GM19023 (cell line): ENCODE data around the gene INPPL1.
"Not testable (repeated sequence)": the region's sequence is repeated elsewhere in the genome, so short reads cannot be mapped to it uniquely, and the experiment has no call there.

ENCODE experiments used
- ATAC-seq: cut with Tn5 transposase; IDR thresholded peaks from one replicate; pipeline ENCODE4 v1.9.1; 2021; ENCODE audit warnings: mild to moderate bottlenecking, moderate library complexity; ENCODE audit not compliant: unreplicated experiment

INPPL1 gene

GRCh38 chr11:72243173-72244059 is 18.8 kb downstream of the INPPL1 start:
- ATAC-seq, result no peak

GRCh38 chr11:72244060-72244360 is 19.4 kb downstream of the INPPL1 start, which contains the start of gene PHOX2A:
Gene PHOX2A, minus strand, starts transcription at chr11:72244176. Its CDS starts 172 bp downstream, at chr11:72244004.
- ATAC-seq, result no peak

GRCh38 chr11:72244361-72245262 is 20.0 kb downstream of the INPPL1 start:
- ATAC-seq, result no peak

GRCh38 chr11:72245263-72245816 is 20.8 kb downstream of the INPPL1 start:
- no peak for ATAC-seq

GRCh38 chr11:72247584-72247983 is 23.0 kb downstream of the INPPL1 start:
- ATAC-seq, result no peak

GRCh38 chr11:72249961-72250360 is 25.4 kb downstream of the INPPL1 start:
- ATAC-seq, result no peak

- no peak for ATAC-seq
Observed at GRCh38 chr11:72250661-72251464, 26.3 kb downstream of the INPPL1 start.

GRCh38 chr11:72251614-72252013 is 27.0 kb downstream of the INPPL1 start:
- no peak for ATAC-seq

GRCh38 chr11:72253392-72253791 is 28.8 kb downstream of the INPPL1 start:
- no peak for ATAC-seq

GRCh38 chr11:72254299-72254993 is 29.9 kb downstream of the INPPL1 start:
- no peak for ATAC-seq

- ATAC-seq, result no peak
Observed at GRCh38 chr11:72257570-72257969, 33.0 kb downstream of the INPPL1 start.

- ATAC-seq, result no peak
Observed at GRCh38 chr11:72259490-72259889, 34.9 kb downstream of the INPPL1 start.

GRCh38 chr11:72260574-72260973 is 36.0 kb downstream of the INPPL1 start:
- ATAC-seq, result no peak

GRCh38 chr11:72263361-72263760 is 38.8 kb downstream of the INPPL1 start:
- no peak for ATAC-seq

GRCh38 chr11:72265951-72266350 is 41.4 kb downstream of the INPPL1 start:
- no peak for ATAC-seq

- not testable (repeated sequence) for ATAC-seq
Observed at GRCh38 chr11:72266960-72267359, 42.4 kb downstream of the INPPL1 start.

- no peak for ATAC-seq
Observed at GRCh38 chr11:72267956-72268617, 43.5 kb downstream of the INPPL1 start.

GRCh38 chr11:72271980-72272379 is 47.4 kb downstream of the INPPL1 start:
- ATAC-seq, result no peak

- no peak for ATAC-seq
Observed at GRCh38 chr11:72274435-72274834, 49.9 kb downstream of the INPPL1 start.

- no peak for ATAC-seq
Observed at GRCh38 chr11:72278905-72279304, 54.3 kb downstream of the INPPL1 start.
